ENCODE measurements around the gene TRPM8.

TRPM8 gene

DNA sequence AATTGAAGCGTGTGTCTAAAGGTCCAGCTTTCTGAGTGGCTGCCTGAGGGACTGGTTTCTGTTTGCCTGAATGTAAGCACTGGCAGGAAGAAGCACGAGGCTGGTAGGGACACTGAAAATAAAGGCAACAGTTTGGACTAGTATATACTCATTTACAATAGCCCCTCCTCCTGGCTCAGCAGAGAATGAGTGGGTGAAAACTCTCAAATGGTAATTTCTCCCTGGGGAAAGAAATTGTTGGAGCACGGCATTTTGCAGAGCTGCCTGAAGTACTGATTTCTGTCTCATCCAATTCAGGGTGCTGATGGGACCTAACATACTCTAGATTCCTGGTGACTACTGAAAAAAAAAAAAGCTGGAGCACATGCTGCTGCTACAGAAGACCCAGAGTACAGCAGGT, 116.0 kb downstream of the TRPM8 start:
- H3K4me3 ChIP-seq (ENCODE audit: low read depth, low read length) = no peak overlapping the region

DNA sequence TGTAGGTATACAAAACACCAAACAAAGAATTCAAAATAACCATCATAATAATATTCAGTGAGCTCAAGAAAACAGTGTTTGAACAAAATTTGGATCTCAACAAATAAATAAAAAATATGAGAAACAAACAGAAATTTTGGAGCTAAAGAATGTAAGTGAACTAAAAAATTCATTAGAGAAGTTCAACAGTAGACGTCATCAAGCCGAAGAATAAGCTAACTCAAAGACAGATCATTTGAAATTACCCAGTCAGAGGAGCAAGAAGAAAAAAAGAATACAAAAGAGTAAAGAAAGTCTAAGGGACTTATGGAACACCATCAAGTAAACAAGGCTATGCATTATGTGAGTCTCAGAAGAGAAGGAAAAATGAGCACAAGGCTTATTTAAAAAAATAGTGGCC, 116.7 kb downstream of the TRPM8 start:
- H3K4me3 ChIP-seq (ENCODE audit: low read depth, low read length) = no peak overlapping the region

DNA sequence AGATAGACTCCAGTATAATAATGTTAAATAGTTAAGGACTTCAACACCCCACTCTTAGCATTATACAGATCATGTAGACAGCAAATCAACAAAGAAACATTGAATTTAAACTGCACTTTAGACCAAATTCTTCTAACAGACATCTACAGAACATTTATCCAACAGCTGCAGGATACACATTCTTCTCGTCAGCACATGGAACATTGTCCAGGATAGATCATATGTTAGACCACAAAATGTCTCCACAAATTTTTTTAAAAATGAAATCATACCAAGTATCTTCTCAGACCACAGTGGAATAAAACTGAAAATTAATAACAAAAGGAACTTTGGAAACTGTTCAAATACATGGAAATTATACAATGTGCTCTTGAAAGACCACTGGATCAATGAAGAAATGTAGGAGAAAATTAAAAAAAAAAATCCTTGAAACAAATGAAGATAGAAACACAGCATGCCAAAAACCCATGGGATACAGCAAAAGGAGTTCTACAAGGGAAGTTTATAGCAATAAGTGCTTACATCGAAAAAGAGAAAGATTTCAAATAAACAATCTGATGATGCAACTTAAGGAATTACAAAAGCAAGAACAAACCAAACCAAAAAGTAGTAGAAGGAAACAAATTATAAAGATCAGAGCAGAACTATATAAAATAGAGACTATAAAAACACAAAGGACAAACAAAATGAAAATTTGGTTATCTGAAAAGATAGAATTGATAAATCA, 121.1 kb downstream of the TRPM8 start:
- H3K4me3 ChIP-seq (ENCODE audit: low read depth, low read length) = no peak overlapping the region

DNA sequence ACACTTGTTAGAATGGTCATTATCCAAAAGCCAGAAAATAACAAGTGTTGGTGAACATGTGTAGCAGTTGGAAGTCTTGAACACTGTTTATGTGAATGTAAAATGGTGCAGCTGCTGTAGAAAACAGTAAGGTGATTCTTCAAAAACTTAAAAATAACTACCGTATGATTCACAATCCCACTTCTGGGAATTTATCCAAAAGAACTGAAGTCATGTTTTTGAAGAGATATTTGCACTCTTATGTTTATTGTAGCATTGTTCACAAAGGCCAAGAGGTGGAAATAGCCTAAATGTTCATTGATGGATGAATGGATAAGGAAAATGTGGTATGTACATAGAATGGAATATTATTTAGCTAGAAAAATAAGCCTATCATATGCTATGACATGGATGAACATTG, 127.0 kb downstream of the TRPM8 start:
- no peak overlapping the region for H3K4me3 ChIP-seq (ENCODE audit: low read depth, low read length)

DNA sequence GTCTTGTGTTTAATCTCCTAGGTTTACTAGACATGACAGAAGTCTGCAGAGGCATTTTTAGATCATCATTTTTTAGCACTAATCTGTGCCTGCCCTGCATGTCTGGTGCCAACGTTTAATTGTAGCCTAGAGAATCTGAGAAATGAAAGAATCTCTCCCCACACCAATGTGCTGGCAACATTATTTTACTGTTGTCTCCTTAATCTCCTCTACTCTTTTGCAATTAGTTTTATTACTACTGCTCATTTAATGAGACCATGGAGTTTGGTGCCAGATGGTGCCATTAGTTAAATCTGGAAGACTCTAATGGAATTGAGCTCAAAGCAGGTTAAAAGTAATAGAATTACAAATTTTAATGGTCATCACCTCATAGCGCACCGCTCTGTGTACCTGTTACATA, 129.3 kb downstream of the TRPM8 start:
- no peak overlapping the region for H3K4me3 ChIP-seq (ENCODE audit: low read depth, low read length)

DNA sequence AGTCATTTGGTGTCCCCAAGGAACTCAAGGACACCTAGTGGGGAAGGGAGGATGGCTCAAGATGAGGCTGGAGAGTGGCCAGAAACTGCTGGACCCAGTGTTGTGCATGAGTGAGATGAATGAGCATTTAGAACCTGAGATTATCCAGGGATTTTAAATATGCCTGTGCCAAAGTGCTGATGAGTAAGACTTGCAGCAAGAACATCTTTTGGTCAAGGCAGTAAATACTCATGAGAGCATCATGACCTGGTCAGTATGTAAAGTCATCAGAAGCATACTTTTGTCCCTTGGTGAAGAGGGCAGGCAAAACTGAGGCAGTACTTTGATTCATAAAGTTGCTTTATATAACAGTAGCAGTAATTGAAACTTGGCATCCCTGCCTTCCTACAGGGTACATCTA, 130.2 kb downstream of the TRPM8 start:
- H3K4me3 ChIP-seq (ENCODE audit: low read depth, low read length) = no peak overlapping the region

DNA sequence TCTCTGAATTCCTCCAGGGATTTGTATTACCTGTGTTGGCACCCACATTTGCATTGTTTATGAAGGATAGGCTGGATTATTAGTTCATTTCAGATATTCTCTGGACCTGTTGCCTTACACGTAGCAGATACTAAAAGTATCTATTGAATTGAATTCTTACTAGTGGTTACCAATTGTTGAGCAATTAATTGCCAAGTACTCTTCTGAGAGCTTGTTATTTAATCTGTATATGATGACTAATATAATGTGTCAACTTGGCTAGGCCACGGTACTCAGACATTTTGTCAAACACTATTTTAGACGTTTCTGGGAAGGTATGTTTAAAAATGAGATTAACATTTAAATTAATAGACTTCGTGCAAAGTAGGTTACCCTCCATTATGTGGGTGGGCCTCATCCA, 130.9 kb downstream of the TRPM8 start:
- no peak overlapping the region for H3K4me3 ChIP-seq (ENCODE audit: low read depth, low read length)

DNA sequence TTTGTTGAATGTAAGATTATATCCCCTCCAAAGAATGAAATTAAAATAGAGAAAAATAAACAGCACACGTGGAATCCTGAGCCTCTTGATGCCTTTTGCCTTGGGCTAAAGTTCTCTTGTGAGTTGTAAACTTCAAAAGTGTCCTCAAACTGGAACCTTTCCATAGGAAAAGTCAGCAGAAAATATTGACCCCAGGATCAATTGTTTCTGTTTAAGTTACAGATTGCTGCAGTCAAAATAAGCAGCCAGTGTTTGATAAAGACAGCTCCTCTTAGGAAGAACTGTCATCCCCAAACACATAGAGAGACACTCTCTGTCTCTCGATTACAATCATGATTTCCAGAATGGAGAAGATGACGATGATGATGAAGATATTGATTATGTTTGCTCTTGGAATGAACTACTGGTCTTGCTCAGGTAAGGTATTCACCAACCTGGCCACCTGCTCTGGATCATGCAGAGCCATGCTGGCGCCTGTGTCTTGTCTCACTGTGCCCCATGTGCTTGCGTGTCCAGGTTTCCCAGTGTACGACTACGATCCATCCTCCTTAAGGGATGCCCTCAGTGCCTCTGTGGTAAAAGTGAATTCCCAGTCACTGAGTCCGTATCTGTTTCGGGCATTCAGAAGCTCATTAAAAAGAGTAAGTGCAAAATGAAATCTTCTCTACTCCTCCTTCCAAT, 133.4 kb downstream of the TRPM8 start, which contains the start of gene SPP2:
TSS of gene SPP2 (plus strand) at position 248 of the 681 bp plus-strand sequence. CDS start at position 333, 85 bp downstream.
- H3K4me3 ChIP-seq (ENCODE audit: low read depth, low read length) = no peak within 1 kb of the TSS

DNA sequence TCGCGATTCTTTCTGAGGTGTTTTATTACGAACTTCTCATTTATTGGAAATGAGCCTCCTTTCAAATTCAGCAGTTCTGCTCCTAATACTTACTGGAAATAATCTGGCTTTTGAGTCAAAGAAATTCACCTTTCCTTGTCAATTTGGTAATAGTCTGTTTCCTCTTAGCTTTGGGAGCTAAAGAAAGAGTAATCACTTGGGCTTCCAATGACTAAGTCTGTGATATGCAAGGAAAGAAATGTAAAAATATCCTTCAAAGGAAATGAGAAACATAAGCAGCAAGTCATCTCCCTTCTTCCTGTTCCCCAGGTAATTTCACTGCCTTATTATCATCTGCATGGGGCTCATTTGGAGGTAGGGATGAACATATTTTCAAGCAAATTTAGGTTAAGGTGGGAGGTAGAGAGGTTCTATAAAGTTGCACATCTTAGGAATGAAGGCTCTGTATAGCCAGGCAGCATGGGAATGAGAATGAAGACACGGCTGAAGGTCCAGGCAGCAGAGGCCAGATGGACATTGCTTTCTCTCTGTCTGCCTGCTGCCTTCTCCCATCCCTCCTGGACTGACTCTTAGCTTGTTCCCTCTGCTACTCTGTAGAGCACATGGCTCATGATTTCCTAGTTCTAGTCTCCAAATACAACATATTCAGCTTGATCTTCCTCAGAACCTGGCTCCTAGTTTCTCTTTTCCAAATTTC, 134.3 kb downstream of the TRPM8 start:
- no peak overlapping the region for H3K4me3 ChIP-seq (ENCODE audit: low read depth, low read length)

DNA sequence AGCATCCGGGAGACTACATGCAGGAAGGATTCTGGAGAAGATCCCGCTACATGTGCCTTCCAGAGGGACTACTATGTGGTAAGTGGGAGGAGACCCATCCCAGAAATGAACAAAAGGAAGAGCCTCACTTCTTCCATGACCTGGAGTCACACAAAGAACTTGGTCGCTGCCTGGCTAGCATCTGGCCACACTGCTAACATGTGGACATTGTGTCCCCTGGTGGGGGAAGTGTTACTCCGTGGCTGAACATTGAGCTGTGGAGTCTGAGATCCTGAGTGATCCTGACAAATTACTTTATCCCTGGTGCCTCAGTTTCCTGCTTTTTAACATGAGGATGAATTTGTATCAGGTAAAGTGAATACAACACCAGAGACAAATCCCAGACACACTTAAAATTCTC, 141.7 kb downstream of the TRPM8 start:
- no peak overlapping the region for H3K4me3 ChIP-seq (ENCODE audit: low read depth, low read length)

DNA sequence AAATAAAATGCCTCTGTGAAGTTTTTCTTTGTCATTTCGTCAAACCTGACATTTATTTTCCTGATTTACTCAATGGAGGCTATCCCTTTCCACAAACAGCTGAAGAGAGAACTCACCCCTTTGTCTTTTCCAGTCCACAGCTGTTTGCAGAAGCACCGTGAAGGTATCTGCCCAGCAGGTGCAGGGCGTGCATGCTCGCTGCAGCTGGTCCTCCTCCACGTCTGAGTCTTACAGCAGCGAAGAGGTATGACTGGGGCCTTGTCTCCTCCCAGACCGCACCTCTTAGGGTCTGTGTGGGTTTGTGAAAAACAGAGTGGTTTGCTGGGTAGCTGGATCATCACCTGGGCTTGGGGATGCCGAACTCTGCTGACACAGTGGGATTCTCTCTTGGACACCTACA, 143.1 kb downstream of the TRPM8 start:
- no peak overlapping the region for H3K4me3 ChIP-seq (ENCODE audit: low read depth, low read length)

DNA sequence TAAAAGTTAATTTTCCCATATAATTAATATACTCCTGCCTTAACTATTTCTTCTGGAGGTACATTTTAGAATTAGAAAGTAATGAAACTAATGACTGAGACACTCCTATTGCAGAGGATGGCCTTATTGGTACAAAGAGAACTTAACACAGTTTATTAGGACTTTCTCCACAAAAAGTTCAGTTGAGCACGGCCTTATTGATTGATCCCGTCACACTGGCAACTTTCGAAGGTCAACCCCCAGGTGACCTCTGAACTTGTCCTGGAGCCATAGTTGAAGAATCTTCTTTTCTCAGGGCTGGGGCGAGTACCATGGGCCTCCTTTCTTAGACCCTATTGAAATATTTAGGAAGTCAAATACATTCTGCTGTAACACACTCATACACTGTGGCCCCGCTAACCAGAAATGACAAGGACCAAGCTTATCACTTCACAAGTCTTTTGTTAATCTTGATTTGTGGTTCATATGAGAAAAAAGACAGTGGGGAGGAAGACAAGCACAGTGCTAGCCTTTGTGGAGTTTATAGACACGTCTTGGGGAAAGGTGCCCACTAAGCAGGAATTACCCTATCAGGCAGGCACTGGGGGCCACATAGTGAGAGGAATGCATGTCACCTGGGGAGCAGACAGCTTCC, 144.6 kb downstream of the TRPM8 start:
- no peak overlapping the region for H3K4me3 ChIP-seq (ENCODE audit: low read depth, low read length)

DNA sequence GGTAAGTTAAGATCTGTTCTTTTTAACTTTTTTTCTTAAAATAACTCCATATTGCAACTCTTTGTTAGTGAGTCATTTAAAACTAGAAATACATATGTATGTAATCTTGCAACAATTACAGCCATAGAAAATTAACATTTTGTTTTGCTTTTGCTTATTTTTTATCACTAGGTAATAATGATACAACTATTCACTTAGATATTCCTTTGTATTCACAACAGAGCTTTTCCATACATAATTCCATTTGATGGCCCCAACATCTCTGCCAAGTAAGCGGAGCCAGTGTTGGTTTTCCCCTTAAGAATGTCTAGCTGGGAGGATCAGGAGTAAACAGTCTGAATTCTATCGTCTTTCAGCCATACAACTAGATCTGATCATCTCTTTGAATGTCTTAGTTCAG, 149.4 kb downstream of the TRPM8 start:
- H3K4me3 ChIP-seq (ENCODE audit: low read depth, low read length) = no peak overlapping the region

Data from iPS-11a (cell line).